ENCODE measurements around the gene PHACTR1. TPM values are rescaled to one million over a fixed set of nuclear protein-coding genes. Genes with fewer than 3 reads are reported as not detected.

Gene PHACTR1
- polyA plus RNA-seq, 1 experiment: not detected

DNA sequence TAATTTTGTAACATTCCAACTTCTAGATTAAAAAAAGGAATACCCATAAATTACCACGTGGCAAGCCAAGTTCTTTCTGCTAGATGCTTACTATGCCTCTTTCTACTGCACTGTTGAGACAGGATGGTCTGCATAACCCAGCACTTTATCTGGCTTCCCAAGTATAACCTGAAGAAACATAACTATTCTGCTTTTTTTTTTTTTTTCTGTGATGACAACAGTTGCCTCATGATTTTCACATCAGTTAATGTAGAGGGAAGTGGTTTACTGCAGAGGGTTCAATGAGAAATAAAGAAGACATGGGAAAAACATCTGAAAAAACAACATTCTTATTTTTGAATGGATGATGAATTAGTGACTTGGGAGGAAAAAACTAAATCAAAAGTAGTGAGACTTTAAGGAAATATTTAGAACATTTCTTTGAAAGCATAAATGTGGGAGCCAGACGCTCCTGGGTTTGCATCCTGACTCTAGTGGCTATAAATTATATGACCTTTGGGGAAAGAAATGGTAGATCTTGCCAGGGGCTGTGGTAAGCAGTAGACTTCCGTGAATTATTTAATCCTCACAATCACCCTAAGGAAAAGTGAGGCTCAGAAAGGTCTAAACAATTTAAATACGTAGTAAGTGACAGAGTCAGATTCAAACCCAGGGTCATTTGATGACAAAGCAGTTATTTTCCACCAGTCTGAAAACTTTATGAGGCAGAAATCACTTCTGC, 230.7 kb downstream of the PHACTR1 start:
- TF ChIP-seq CTCF (IDR thresholded peaks at IDR 0.05; ENCODE audit: low read depth, low read length): no peak
- no peak for DNase-seq (ENCODE audit: low read depth, low spot score)
- no peak overlapping the region for H3K4me3 ChIP-seq (ENCODE audit: low read depth, low read length)
- POLR2A ChIA-PET: no interaction called here
- CTCF ChIA-PET: no interaction called here
- no peaks in the 10 kb centered on the region for H3K27me3 ChIP-seq (ENCODE audit: control insufficient read depth, insufficient read depth, low read length)
- no peak overlapping the region for H3K27ac ChIP-seq (ENCODE audit: low read depth, low read length)
- no peaks in the 10 kb centered on the region for H3K9me3 ChIP-seq (ENCODE audit: control insufficient read depth, insufficient read depth, low read length)

DNA sequence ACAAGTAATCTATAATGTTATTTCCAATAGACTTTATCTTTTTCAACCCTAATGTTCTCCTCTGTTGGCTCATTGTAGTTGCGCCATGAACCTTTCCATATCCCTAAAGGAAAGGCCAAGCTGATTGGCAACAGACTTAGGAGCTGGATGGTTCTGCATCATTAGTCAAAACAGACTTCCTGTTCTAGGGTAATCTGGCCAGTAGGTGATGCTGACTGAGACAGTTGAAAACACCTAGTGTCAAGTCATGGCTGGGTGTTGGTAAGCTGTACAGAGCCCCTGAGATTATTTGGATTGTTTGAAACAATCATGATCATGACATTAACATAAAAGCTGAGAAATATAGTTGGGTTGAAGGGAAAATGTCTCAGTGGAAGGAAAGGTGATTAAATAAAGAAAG, 231.4 kb downstream of the PHACTR1 start:
- H3K27ac ChIP-seq (ENCODE audit: low read depth, low read length): no peak overlapping the region
- no peaks in the 10 kb centered on the region for H3K27me3 ChIP-seq (ENCODE audit: control insufficient read depth, insufficient read depth, low read length)
- no peak for DNase-seq (ENCODE audit: low read depth, low spot score)
- H3K4me3 ChIP-seq (ENCODE audit: low read depth, low read length): no peak overlapping the region
- ChIA-PET CTCF (no interaction called here), POLR2A (no interaction called here)
- H3K9me3 ChIP-seq (ENCODE audit: control insufficient read depth, insufficient read depth, low read length): no peaks in the 10 kb centered on the region
- no peak for TF ChIP-seq CTCF (IDR thresholded peaks at IDR 0.05; ENCODE audit: low read depth, low read length)

DNA sequence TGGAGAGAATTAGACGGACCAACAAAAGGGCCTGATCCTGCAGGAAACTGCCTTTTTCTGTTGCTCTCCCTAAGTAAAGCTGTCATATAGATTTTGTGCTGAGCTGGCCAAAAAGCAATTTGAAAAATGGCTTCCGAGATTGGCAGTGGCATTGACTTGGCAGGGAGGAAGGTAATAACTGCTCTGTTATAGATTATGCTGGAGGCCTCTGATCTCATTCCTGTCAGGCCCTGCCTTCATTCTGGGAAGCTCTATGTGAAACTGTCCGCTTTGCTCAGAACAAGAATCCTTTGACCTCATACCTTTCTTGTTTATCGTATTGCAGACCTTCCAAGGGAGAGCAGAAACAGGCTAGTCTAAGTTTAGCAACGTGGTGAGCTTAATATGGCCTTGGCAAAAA, 234.4 kb downstream of the PHACTR1 start:
- CTCF ChIA-PET: no interaction called here
- TF ChIP-seq CTCF (IDR thresholded peaks at IDR 0.05; ENCODE audit: low read depth, low read length): no peak
- no peak for DNase-seq (ENCODE audit: low read depth, low spot score)

DNA sequence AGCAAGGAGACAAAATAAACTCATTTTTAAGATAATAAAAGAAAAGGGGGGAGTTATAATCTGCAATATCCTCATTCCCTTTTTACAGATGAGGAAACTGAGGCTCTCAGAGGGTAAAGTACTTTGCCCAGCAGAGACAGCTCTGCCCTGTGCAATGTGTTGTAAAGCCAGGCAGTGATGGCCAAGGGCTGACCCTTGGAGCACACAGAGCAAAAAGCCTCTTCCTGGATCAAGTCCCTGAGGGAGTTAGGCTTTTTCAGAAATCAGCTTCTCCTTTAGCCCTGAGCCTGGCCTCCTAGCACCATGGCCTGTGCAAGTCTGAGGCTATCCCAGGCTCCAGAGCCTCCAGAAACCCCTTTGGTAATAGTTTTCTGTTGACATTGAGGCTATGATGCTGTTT, 234.8 kb downstream of the PHACTR1 start:
- DNase-seq (ENCODE audit: low read depth, low spot score): no peak
- H3K4me3 ChIP-seq (ENCODE audit: low read depth, low read length): no peak overlapping the region
- ChIA-PET POLR2A (no interaction called here), CTCF (no interaction called here)
- no peak for TF ChIP-seq CTCF (IDR thresholded peaks at IDR 0.05; ENCODE audit: low read depth, low read length)
- no peak overlapping the region for H3K27ac ChIP-seq (ENCODE audit: low read depth, low read length)
- no peaks in the 10 kb centered on the region for H3K9me3 ChIP-seq (ENCODE audit: control insufficient read depth, insufficient read depth, low read length)
- no peaks in the 10 kb centered on the region for H3K27me3 ChIP-seq (ENCODE audit: control insufficient read depth, insufficient read depth, low read length)

More for the DNA sequence above, 234.4 kb downstream of the PHACTR1 start:
- H3K27ac ChIP-seq (ENCODE audit: low read depth, low read length): no peak overlapping the region
- no peaks in the 10 kb centered on the region for H3K9me3 ChIP-seq (ENCODE audit: control insufficient read depth, insufficient read depth, low read length)
- POLR2A ChIA-PET: no interaction called here
- no peaks in the 10 kb centered on the region for H3K27me3 ChIP-seq (ENCODE audit: control insufficient read depth, insufficient read depth, low read length)
- no peak overlapping the region for H3K4me3 ChIP-seq (ENCODE audit: low read depth, low read length)

GRCh38 chr6:12952318-12952717, 235.8 kb downstream of the PHACTR1 start:
- POLR2A ChIA-PET: no interaction called here
- no peak for DNase-seq (ENCODE audit: low read depth, low spot score)
- Histone ChIP-seq H3K9me3 (ENCODE audit: control insufficient read depth, insufficient read depth, low read length) (no peaks in the 10 kb centered on the region), H3K27me3 (ENCODE audit: control insufficient read depth, insufficient read depth, low read length) (no peaks in the 10 kb centered on the region), H3K4me3 (ENCODE audit: low read depth, low read length) (no peak overlapping the region), H3K27ac (ENCODE audit: low read depth, low read length) (no peak overlapping the region)
- CTCF ChIA-PET: no interaction called here
- no peak for TF ChIP-seq CTCF (IDR thresholded peaks at IDR 0.05; ENCODE audit: low read depth, low read length)
